ENCODE results near the gene TPPP2.

DNA sequence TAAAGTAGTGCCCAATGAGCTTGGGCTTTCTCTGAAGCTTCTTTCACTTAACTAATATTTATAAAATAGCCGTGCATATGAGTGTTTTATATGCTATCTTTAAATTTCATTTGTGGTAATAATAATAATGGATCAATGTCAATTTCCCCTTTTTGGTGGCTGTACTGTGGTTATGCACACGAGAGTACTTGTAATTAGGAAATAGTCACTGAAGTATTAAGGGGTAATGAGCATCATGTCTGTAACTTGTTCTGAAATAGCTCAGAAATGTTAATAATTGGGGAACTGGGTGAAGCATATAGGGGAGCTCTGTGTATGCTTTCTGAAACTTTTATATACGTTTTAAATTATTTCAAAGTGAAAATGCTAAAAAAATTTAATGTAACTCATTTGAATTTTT is 20.6 kb downstream of the TPPP2 start:
- TF ChIP-seq, protein P1, sequence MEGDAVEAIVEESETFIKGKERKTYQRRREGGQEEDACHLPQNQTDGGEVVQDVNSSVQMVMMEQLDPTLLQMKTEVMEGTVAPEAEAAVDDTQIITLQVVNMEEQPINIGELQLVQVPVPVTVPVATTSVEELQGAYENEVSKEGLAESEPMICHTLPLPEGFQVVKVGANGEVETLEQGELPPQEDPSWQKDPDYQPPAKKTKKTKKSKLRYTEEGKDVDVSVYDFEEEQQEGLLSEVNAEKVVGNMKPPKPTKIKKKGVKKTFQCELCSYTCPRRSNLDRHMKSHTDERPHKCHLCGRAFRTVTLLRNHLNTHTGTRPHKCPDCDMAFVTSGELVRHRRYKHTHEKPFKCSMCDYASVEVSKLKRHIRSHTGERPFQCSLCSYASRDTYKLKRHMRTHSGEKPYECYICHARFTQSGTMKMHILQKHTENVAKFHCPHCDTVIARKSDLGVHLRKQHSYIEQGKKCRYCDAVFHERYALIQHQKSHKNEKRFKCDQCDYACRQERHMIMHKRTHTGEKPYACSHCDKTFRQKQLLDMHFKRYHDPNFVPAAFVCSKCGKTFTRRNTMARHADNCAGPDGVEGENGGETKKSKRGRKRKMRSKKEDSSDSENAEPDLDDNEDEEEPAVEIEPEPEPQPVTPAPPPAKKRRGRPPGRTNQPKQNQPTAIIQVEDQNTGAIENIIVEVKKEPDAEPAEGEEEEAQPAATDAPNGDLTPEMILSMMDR (conservative IDR thresholded peaks at IDR 0.05; ENCODE audit: low read length) = no peak
- TF ChIP-seq EZH2phosphoT487 (IDR thresholded peaks at IDR 0.05; ENCODE audit: borderline replicate concordance, low read depth, low read length) = no peak
